IMR-90 (cell line): ENCODE results near the gene SIAH3. TPM values are rescaled to one million over a fixed set of nuclear protein-coding genes. Genes with fewer than 3 reads are reported as not detected.

Experiments used
- ATAC-seq: fragments of 200-7000 bp; cut with Tn5 transposase; 2 replicates; pipeline ENCODE4 v1.9.1; 2020; ENCODE audit warnings: low read depth, mild to moderate bottlenecking, moderate library complexity
- BruUV-seq: library from RNA; stranded (reverse); fragments of 400-500 nt; replicated peaks from 2 replicates; lab custom pipeline; 2021; lab: Mats Ljungman, UMichigan
- CTCF ChIA-PET: fragments of 300-600 bp; formaldehyde crosslinking; extraction: SDS; loops from one replicate; lab custom pipeline; 2021; ENCODE audit warnings: antibody characterized with exemption; lab: Yijun Ruan, JAX
- POLR2A ChIA-PET: fragments of 300-600 bp; sonication (Branson Sonifier 250); formaldehyde crosslinking; loops from one replicate; lab custom pipeline; 2022; ENCODE audit warnings: antibody characterized with exemption; ENCODE audit not compliant: unreplicated experiment; lab: Charles Lee
- DNase-seq: peaks from one replicate; pipeline ENCODE4 v3.0.0; 2013
- H2AFZ ChIP-seq: replicated peaks from 2 replicates; pipeline ENCODE3; 2013; ENCODE audit warnings: low read length, mild to moderate bottlenecking; ENCODE audit not compliant: poor library complexity
- H2AK5ac ChIP-seq: 2 replicates; pipeline ENCODE4 v1.6.1; 2013; ENCODE audit warnings: low read depth, low read length, inconsistent platforms
- H2AK9ac ChIP-seq: replicated peaks from 2 replicates; pipeline ENCODE3; 2013; ENCODE audit warnings: mild to moderate bottlenecking, low read depth, low read length, moderate library complexity; ENCODE audit not compliant: poor library complexity
- H2BK120ac ChIP-seq: 2 replicates; pipeline ENCODE4 v1.6.1; 2013; ENCODE audit warnings: low read depth, low read length, inconsistent platforms
- H2BK15ac ChIP-seq: 3 replicates; pipeline ENCODE4 v1.6.1; 2013; ENCODE audit warnings: low read depth, low read length, inconsistent platforms
- H2BK20ac ChIP-seq: 2 replicates; pipeline ENCODE4 v1.6.1; 2013; ENCODE audit warnings: low read depth, mild to moderate bottlenecking, inconsistent platforms, low read length, moderate library complexity
- H2BK5ac ChIP-seq: 2 replicates; pipeline ENCODE4 v1.6.1; 2013; ENCODE audit warnings: mild to moderate bottlenecking, low read depth, low read length, inconsistent platforms; ENCODE audit not compliant: poor library complexity, severe bottlenecking
- H3K14ac ChIP-seq: replicated peaks from 2 replicates; pipeline ENCODE4 v1.6.1; 2013; ENCODE audit warnings: low read depth, low read length, inconsistent platforms
- H3K18ac ChIP-seq: 2 replicates; pipeline ENCODE4 v1.6.1; 2013; ENCODE audit warnings: low read depth, low read length, control low read depth
- H3K23ac ChIP-seq: 2 replicates; pipeline ENCODE4 v1.6.1; 2013; ENCODE audit warnings: low read depth, low read length, inconsistent platforms
- H3K27ac ChIP-seq: 2 replicates; pipeline ENCODE4 v1.5.1; 2013; ENCODE audit warnings: mild to moderate bottlenecking, control low read depth, low read length; ENCODE audit not compliant: insufficient read depth
- H3K27me3 ChIP-seq: 2 replicates; pipeline ENCODE4 v1.6.1; 2013; ENCODE audit warnings: low read length; ENCODE audit not compliant: control insufficient read depth, insufficient read depth
- H3K36me3 ChIP-seq: 2 replicates; pipeline ENCODE4 v1.6.1; 2013; ENCODE audit warnings: low read length, mixed read lengths; ENCODE audit not compliant: control insufficient read depth, insufficient read depth
- H3K4ac ChIP-seq: 2 replicates; pipeline ENCODE4 v1.6.1; 2013; ENCODE audit warnings: low read depth, low read length, inconsistent platforms
- H3K4me1 ChIP-seq: 2 replicates; pipeline ENCODE4 v1.6.1; 2013; ENCODE audit warnings: low read length, mixed read lengths; ENCODE audit not compliant: control insufficient read depth, insufficient read depth
- H3K4me2 ChIP-seq: 2 replicates; pipeline ENCODE4 v1.6.1; 2013; ENCODE audit warnings: low read depth, mild to moderate bottlenecking, control low read depth, low read length, moderate library complexity
- H3K4me3 ChIP-seq: 2 replicates; pipeline ENCODE4 v1.5.1; 2013; ENCODE audit warnings: low read depth, mild to moderate bottlenecking, control low read depth, low read length, moderate library complexity; ENCODE audit not compliant: insufficient read depth
- H3K56ac ChIP-seq: 2 replicates; pipeline ENCODE4 v1.6.1; 2013; ENCODE audit warnings: low read length, inconsistent platforms; ENCODE audit not compliant: insufficient read depth; ENCODE audit errors: extremely low read depth
- H3K79me1 ChIP-seq, 2 experiments: 2 replicates each; pipeline ENCODE4 v1.6.1; 2013; ENCODE audit warnings: low read length in 2 of 2, inconsistent platforms in 1 of 2, low read depth in 1 of 2
- H3K9ac ChIP-seq: 2 replicates; pipeline ENCODE4 v1.6.1; 2013; ENCODE audit warnings: low read depth, low read length, control low read depth
- H3K9me1 ChIP-seq: 2 replicates; pipeline ENCODE4 v1.6.1; 2013; ENCODE audit warnings: low read length, inconsistent platforms; ENCODE audit not compliant: insufficient read depth
- H3K9me3 ChIP-seq: 2 replicates; pipeline ENCODE4 v1.6.1; 2013; ENCODE audit warnings: low read length; ENCODE audit not compliant: control insufficient read depth, insufficient read depth
- H4K20me1 ChIP-seq: 2 replicates; pipeline ENCODE4 v1.6.1; 2013; ENCODE audit warnings: low read length, inconsistent platforms; ENCODE audit not compliant: insufficient read depth
- H4K5ac ChIP-seq: 2 replicates; pipeline ENCODE4 v1.6.1; 2013; ENCODE audit warnings: mild to moderate bottlenecking, low read depth, low read length, control low read depth
- H4K8ac ChIP-seq, 2 experiments: 2 replicates each; pipeline ENCODE4 v1.6.1; 2013; ENCODE audit warnings: low read depth in 2 of 2, low read length in 2 of 2, control low read depth in 1 of 2, inconsistent platforms in 1 of 2
- H4K91ac ChIP-seq: 2 replicates; pipeline ENCODE4 v1.6.1; 2013; ENCODE audit warnings: low read depth, low read length, inconsistent platforms; ENCODE audit not compliant: insufficient read depth
- FOS ChIP-seq: fragments of 150-350 bp; IDR thresholded peaks from 2 replicates; pipeline ENCODE4 v1.6.1; 2016; ENCODE audit warnings: low read depth, low read length
- MAFK ChIP-seq: IDR thresholded peaks from 2 replicates; pipeline ENCODE4 v1.6.1; 2012; ENCODE audit warnings: low read depth, low read length, improper control_type of control experiment
- MXI1 ChIP-seq: IDR thresholded peaks from 2 replicates; pipeline ENCODE4 v1.6.1; 2012; ENCODE audit warnings: low read depth, mild to moderate bottlenecking, low read length, moderate library complexity, borderline replicate concordance
- POLR2A ChIP-seq: IDR thresholded peaks from 2 replicates; pipeline ENCODE4 v1.6.1; 2012; ENCODE audit warnings: mild to moderate bottlenecking, low read depth, low read length
- RAD21 ChIP-seq: IDR thresholded peaks from 2 replicates; pipeline ENCODE4 v1.6.1; 2012; ENCODE audit warnings: low read length, improper control_type of control experiment
- RCOR1 ChIP-seq: IDR thresholded peaks from 2 replicates; pipeline ENCODE4 v1.6.1; 2012; ENCODE audit warnings: mild to moderate bottlenecking, low read length, improper control_type of control experiment; ENCODE audit not compliant: insufficient replicate concordance
- WGBS, 2 experiments: methylation state at CpG; one replicate each; pipeline versions ENCODE4 v1.1.5 to v1.1.7; 2013; ENCODE audit warnings: missing lambda C conversion rate in 2 of 2; ENCODE audit not compliant: insufficient read length in 1 of 2; ENCODE audit errors: extremely low coverage in 2 of 2; 5-methylcytosine and 5-hydroxymethylcytosine counted together
- dilution Hi-C: fragments of 300-500 bp; cut with HindIII; formaldehyde crosslinking; loops from one replicate; pipeline ENCODE4 v1.14.3; 2018; ENCODE audit warnings: low sequenced_read_pairs; ENCODE audit not compliant: unreplicated experiment
- in situ Hi-C: fragments of 300-500 bp; cut with MboI; formaldehyde crosslinking; loops from 3 replicates; pipeline ENCODE4 v1.14.3; 2019; ENCODE audit warnings: low sequenced_read_pairs, inconsistent platforms, mixed read lengths
- intact Hi-C: fragments of 100-400 bp; cut with micrococcal nuclease; formaldehyde crosslinking; loops from 2 replicates; pipeline ENCODE4 v1.10.0; 2022
- polyA plus RNA-seq, 3 experiments: library from polyadenylated mRNA; depleted of rRNA; stranded (reverse); fragments of >200 nt; gene quantifications; 2 replicates each; pipeline ENCODE4 v1.2.3, GENCODE V29; 2012; ENCODE audit warnings: low replicate concordance in 1 of 3
- total RNA-seq: library from RNA; depleted of rRNA; stranded (reverse); fragments of >200 nt; gene quantifications from 2 replicates; pipeline ENCODE4 v1.2.3, GENCODE V29; 2012
- TF ChIP-seq, protein P1 (sequence below): fragments of 150-350 bp; IDR thresholded peaks from 2 replicates; pipeline ENCODE4 v1.6.1; 2016; ENCODE audit warnings: low read depth, mild to moderate bottlenecking, low read length, moderate library complexity, borderline replicate concordance
- TF ChIP-seq, protein P2 (sequence below): conservative IDR thresholded peaks from 2 replicates; pipeline ENCODE4 v1.5.1; 2012; ENCODE audit warnings: mild to moderate bottlenecking, low read depth, low read length, improper control_type of control experiment

Gene SIAH3
- total and polyA plus RNA-seq, 2 of the 4 experiments (the other 2 are of a cell fraction), result under 0.01 TPM; not detected in 1

DNA sequence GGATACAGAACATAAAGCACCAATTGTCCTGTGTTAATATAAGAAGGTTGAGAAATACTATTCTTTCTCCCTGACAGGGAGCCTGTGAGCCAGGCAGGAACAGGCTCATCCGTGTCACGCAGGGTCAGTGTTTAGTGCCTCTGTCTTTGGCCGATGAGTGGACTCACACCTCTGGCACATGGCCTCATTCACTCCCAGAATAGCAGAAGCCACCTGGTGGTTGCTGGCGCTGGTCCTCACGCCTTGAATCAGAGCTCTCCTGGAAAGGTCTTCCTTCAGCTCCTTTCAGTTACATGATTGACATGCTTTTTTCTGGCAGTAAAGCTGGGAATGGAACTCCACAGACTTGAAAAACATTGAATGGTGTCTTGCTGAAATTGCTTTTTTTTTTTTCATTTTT lies 28.1 kb upstream of the SIAH3 start:
- Histone ChIP-seq H3K56ac (no peak overlapping the region), H3K9me1 (no peaks in the 10 kb centered on the region), H3K14ac (no peak overlapping the region), H3K4ac (no peak overlapping the region), H2AK9ac (no peak overlapping the region), H3K36me3 (no peaks in the 10 kb centered on the region), H3K27ac (no peak overlapping the region), H3K4me2 (no peak overlapping the region), H3K27me3 (peaks cover 11% of the 10 kb centered on the region), H3K4me1 (no peaks in the 10 kb centered on the region), H2BK15ac (no peak overlapping the region), H4K20me1 (no peaks in the 10 kb centered on the region), H3K18ac (no peak overlapping the region), H3K4me3 (no peak overlapping the region), H3K23ac (no peak overlapping the region), H3K79me1 (no peaks in the 10 kb centered on the region), H3K9me3 (no peaks in the 10 kb centered on the region), H2AK5ac (no peak overlapping the region), H4K5ac (no peak overlapping the region), H4K91ac (no peak overlapping the region), H2BK120ac (no peak overlapping the region), H2AFZ (no peak overlapping the region), H2BK20ac (no peak overlapping the region), H2BK5ac (no peak overlapping the region), H3K9ac (no peak overlapping the region), H4K8ac (no peak overlapping the region)
- dilution Hi-C loops, result no loop called here
- in situ Hi-C loops, result no loop called here
- DNase-seq, result no peak
- POLR2A ChIA-PET, result no interaction called here
- intact Hi-C loops, result no loop called here
- ATAC-seq, result no peak
- CTCF ChIA-PET, result interaction anchor here (0.7 kb wide), 2 partner anchors 151 to 275 kb away, joined by 4 to 10 read pairs; no protein-coding TSS in a partner anchor
- 42% methylated on average over 2 of the region's 5 CpGs; no CpG with 5 or more reads in 1 of the 2 experiments for WGBS, 2 experiments
- no TSS peak for BruUV-seq
- TF ChIP-seq, protein P1, sequence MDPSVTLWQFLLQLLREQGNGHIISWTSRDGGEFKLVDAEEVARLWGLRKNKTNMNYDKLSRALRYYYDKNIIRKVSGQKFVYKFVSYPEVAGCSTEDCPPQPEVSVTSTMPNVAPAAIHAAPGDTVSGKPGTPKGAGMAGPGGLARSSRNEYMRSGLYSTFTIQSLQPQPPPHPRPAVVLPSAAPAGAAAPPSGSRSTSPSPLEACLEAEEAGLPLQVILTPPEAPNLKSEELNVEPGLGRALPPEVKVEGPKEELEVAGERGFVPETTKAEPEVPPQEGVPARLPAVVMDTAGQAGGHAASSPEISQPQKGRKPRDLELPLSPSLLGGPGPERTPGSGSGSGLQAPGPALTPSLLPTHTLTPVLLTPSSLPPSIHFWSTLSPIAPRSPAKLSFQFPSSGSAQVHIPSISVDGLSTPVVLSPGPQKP, result no peak
- TF ChIP-seq MAFK (no peak), POLR2A (no peak), RCOR1 (no peak), MXI1 (no peak), RAD21 (no peak), FOS (no peak)
- TF ChIP-seq, protein P2, sequence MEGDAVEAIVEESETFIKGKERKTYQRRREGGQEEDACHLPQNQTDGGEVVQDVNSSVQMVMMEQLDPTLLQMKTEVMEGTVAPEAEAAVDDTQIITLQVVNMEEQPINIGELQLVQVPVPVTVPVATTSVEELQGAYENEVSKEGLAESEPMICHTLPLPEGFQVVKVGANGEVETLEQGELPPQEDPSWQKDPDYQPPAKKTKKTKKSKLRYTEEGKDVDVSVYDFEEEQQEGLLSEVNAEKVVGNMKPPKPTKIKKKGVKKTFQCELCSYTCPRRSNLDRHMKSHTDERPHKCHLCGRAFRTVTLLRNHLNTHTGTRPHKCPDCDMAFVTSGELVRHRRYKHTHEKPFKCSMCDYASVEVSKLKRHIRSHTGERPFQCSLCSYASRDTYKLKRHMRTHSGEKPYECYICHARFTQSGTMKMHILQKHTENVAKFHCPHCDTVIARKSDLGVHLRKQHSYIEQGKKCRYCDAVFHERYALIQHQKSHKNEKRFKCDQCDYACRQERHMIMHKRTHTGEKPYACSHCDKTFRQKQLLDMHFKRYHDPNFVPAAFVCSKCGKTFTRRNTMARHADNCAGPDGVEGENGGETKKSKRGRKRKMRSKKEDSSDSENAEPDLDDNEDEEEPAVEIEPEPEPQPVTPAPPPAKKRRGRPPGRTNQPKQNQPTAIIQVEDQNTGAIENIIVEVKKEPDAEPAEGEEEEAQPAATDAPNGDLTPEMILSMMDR, result no peak
